ENCODE results near the gene PRDM15.
A peak's percentile ranks its signal among the peaks of the same experiment; 100 is the strongest.

Gene PRDM15

DNA sequence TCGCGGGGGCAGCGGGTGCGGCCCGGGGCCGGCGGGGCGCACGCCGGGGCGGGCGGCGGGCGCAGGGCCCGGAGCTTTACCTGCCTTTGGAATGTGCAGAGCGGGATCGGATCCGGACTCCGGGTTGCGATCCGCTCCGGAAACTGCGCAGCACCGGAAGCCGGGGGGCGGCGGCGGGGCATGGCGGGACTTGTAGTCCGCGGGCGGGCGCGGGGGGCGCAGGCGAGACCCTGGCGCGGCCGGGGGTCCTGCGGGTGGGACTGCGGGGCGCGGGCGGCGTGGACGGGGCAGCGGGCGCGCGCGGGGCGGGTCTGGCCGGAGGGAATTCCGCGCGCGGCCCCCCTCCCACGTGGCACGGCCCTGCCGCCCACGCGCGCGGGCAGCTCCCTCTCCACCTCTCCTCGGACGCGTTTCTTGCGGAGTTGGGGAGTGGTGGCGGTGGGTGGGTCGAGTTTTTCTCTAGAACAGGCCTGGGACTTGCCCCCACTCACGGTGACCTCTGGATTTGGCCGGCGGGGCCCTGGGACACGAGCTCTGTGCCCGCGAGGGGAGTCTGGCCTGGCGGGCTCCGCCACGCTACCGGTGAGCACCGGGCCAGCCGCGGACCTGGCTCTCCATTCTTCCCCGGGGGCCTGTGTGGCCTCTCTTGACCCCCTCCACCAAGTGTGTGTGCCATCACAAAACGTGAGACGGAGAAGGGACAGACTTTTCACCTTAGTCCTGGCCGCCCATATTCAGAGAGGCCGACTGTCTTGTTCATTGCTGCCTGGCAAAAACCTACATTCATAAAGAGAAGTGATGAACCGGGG is at the start of gene PRDM15:
TSS of gene PRDM15 (minus strand) at position 155 of the 809 bp plus-strand sequence. CDS start 18,981 bp downstream, outside the sequence.
- peak; percentile 85 for DNase-seq (ENCODE audit: extremely low spot score)
- ChIA-PET CTCF (interaction anchor here (0.7 to 1.8 kb wide), 4 partner anchors 11 to 46 kb away, joined by 3 to 5 read pairs (median 4); no protein-coding TSS in a partner anchor), POLR2A (interaction anchor here (1.1 kb wide), 1 partner anchor 110 kb away, joined by 4 read pairs; no protein-coding TSS in a partner anchor)
- no peak for TF ChIP-seq CTCF (IDR thresholded peaks at IDR 0.05; ENCODE audit: control extremely low read depth, extremely low read depth, low read depth, missing control alignments)

DNA sequence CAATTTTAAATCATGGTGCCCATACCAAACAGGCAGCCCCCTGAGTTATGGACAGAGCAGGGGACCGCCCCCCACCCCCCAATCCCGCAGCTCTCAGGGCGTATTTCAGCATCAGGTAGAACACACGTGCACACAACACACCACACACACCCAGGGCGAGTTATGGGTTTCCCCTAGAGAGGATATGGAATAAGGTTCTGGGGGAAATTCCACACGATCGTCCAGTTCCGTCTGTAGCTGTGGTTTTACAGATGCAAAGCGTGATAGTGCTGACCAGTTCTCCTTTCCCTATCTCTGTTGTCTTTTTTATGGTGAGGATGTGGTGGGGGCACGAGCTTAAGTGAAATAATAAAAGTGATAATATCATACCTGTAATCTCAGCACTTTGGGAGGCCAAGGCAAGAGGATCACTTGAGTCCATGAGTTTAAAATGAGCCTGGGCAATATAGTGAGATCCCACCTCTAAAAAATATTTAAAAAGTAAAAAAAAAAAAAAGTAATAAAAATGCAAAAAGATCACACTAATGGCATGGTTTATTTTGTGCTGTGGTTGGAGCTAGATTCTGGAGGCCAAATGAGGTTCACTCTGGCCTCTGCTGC is 49.6 kb upstream of the PRDM15 start:
- ChIA-PET CTCF (interaction anchor here (1.0 to 2.6 kb wide), 5 partner anchors 11 to 189 kb away, joined by 3 to 7 read pairs (median 6); no protein-coding TSS in a partner anchor), POLR2A (interaction anchor here (0.7 kb wide), 1 partner anchor 674 kb away, joined by 7 read pairs; no protein-coding TSS in a partner anchor)
- TF ChIP-seq CTCF (IDR thresholded peaks at IDR 0.05; ENCODE audit: control extremely low read depth, extremely low read depth, low read depth, missing control alignments), result no peak
- peak; percentile 65 for DNase-seq (ENCODE audit: extremely low spot score)

DNA sequence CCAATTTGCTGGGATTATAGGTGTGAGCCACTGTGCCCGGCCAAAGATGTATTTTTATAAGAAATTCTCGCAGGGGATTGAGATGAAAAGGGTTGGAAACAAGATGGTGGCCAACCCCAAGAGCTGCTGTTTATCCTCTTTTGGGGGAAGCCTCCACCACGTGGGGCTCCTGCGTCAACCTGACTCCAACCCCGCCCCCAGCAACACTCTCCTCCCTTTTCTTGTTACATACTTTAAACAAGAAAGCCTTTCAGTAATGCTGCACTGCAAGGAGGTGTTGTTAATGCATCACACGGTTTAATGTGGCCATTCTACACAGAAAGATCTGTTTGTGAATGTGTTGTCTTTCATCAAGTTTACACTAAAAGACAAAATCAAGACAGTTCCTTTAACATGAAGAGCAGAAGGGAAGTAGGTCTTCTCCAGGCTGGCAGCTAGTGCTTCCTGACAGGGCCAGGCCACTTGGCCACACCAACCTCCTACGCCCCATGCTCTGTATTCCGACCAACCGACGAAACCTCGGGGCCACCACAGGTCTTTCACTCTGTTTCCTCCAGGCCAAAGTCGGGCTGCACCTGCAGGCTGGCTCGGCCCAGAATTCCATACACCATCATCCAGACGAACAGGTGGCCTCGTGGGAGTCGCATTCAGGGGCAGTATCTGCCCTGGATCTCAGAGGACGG is 48.7 kb upstream of the PRDM15 start:
- DNase-seq (ENCODE audit: extremely low spot score), result peak; percentile 57
- ChIA-PET CTCF (interaction anchor here (1.0 to 1.2 kb wide), 2 partner anchors 8 to 180 kb away, joined by 3 to 4 read pairs; no protein-coding TSS in a partner anchor), POLR2A (no interaction called here)
- no peak for TF ChIP-seq CTCF (IDR thresholded peaks at IDR 0.05; ENCODE audit: control extremely low read depth, extremely low read depth, low read depth, missing control alignments)

DNA sequence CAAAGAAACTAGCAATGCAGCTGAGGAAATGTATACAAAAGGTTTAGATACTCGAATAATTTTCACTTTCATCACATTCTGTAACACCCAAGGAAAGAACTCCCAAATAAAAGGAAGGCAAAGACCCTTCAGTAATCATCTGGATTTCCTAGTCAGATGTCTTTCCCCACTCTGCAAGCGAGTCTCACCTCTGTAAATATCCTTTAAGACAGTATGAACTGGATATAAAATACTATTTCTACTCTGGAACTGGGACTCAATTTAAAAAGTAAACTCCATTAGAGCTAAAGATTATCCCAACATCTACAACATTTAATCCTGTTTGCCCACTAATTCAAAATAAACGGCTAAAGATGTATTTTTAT is 47.6 kb upstream of the PRDM15 start:
- POLR2A ChIA-PET, result no interaction called here
- no peak for TF ChIP-seq CTCF (IDR thresholded peaks at IDR 0.05; ENCODE audit: control extremely low read depth, extremely low read depth, low read depth, missing control alignments)
- CTCF ChIA-PET, result interaction anchor here (0.8 to 1.8 kb wide), 4 partner anchors 9 to 192 kb away, joined by 3 to 6 read pairs (median 4); no protein-coding TSS in a partner anchor

DNA sequence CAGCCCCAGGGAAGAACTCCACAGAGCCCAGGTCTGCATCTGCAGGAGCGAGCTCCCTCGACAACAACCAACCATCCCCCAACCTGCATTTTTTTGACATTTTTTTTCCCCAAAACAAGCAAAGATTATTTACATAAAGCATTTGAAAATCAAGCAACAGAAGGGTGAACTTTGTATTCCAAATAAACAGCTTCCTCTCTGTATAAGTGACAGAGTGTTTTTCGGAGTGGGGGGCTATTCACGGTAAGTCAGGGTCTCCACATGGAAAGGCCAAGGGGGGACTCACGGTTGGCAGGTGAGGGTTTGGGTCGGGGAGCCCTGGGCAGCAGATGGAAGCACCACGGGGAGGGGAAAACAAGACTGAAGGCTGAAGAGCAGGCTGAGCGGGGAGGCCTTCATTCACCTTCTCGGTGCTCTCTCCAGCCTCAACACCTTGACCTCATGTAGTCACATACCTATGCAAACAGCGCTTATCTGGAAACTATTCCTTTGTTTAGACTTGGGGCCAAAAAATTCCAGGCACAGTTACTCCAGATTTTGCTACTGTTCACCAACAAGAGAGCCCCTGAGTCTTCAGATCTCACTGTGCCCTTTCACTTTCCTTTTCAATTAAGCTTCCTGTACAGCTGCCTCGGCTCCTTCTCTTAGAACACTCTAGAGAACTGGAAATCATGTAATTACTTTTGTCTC is 47.1 kb upstream of the PRDM15 start:
- POLR2A ChIA-PET, result no interaction called here
- CTCF ChIA-PET, result interaction anchor here (0.8 to 1.8 kb wide), 4 partner anchors 15 to 192 kb away, joined by 3 to 6 read pairs (median 4); partner anchors contain the start of gene PRDM15
- TF ChIP-seq CTCF (IDR thresholded peaks at IDR 0.05; ENCODE audit: control extremely low read depth, extremely low read depth, low read depth, missing control alignments), result no peak
- peak; percentile 71 for DNase-seq (ENCODE audit: extremely low spot score)

More for the DNA sequence above, 47.6 kb upstream of the PRDM15 start:
- DNase-seq (ENCODE audit: extremely low spot score), result no peak
